T-helper 2 cell treated with Interferon-gamma antibody and Interleukin-4, amounts not matched to agents 100 ng/mL and 5 ng/mL, for 36 hours (primary cell): Measurements from ENCODE around the gene SOX4. TPM values are rescaled to one million over a fixed set of nuclear protein-coding genes. Genes with fewer than 3 reads are reported as not detected.

ENCODE experiments used
- intact Hi-C: fragments of 100-400 bp; cut with micrococcal nuclease; formaldehyde crosslinking; loops from one replicate; pipeline ENCODE4 v1.15.1; 2023
- total RNA-seq: library from RNA; stranded (reverse); gene quantifications from 2 replicates; pipeline ENCODE4 v1.2.3, GENCODE V29; 2022

The SOX4 gene
- total RNA-seq, 1 donor from 2014 or later: 4.7 TPM

DNA sequence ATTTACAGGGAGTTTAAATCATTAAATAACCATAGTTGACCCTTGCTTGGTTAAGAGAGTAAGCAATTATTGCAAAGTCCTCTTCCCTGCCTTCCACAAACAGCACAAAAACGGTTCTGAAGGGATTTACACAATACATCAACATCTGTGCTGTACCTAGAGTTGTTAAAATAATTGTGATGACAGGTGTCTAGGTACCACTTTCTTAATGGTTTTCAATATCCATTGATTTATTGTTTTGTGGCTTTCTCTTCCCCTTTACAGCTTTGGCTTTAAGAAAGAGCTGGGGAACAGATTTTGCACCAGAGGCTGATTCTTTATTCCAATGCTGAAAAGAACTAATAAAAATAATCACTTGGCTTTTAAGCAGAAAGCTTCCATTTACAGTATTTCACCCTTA, 598 bp upstream of the SOX4 start:
- intact Hi-C loops: loop anchor here (5.0 to 10.0 kb wide), 4 partner anchors 428 to 1501 kb away; no protein-coding TSS in a partner anchor

DNA sequence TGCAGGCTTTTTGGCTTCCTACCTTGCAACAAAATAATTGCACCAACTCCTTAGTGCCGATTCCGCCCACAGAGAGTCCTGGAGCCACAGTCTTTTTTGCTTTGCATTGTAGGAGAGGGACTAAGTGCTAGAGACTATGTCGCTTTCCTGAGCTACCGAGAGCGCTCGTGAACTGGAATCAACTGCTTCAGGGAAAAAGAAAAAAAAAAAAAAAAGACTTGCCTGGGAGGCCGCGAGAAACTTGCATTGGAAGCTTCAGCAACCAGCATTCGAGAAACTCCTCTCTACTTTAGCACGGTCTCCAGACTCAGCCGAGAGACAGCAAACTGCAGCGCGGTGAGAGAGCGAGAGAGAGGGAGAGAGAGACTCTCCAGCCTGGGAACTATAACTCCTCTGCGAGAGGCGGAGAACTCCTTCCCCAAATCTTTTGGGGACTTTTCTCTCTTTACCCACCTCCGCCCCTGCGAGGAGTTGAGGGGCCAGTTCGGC, 420 bp downstream of the SOX4 start:
- intact Hi-C loops: loop anchor here (5.0 to 10.0 kb wide), 4 partner anchors 429 to 1502 kb away; no protein-coding TSS in a partner anchor

DNA sequence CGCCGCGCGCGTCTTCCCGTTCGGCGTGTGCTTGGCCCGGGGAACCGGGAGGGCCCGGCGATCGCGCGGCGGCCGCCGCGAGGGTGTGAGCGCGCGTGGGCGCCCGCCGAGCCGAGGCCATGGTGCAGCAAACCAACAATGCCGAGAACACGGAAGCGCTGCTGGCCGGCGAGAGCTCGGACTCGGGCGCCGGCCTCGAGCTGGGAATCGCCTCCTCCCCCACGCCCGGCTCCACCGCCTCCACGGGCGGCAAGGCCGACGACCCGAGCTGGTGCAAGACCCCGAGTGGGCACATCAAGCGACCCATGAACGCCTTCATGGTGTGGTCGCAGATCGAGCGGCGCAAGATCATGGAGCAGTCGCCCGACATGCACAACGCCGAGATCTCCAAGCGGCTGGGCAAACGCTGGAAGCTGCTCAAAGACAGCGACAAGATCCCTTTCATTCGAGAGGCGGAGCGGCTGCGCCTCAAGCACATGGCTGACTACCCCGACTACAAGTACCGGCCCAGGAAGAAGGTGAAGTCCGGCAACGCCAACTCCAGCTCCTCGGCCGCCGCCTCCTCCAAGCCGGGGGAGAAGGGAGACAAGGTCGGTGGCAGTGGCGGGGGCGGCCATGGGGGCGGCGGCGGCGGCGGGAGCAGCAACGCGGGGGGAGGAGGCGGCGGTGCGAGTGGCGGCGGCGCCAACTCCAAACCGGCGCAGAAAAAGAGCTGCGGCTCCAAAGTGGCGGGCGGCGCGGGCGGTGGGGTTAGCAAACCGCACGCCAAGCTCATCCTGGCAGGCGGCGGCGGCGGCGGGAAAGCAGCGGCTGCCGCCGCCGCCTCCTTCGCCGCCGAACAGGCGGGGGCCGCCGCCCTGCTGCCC, 1.1 kb downstream of the SOX4 start:
- intact Hi-C loops: loop anchor here (5.0 to 10.0 kb wide), 7 partner anchors 73 to 1502 kb away; no protein-coding TSS in a partner anchor

GRCh38 chr6:21595285-21596144, 2.0 kb downstream of the SOX4 start:
- intact Hi-C loops: loop anchor here (1.0 to 10.0 kb wide), 6 partner anchors 8 to 1359 kb away; no protein-coding TSS in a partner anchor

- intact Hi-C loops: loop anchor here (1.0 to 10.0 kb wide), 6 partner anchors 9 to 1358 kb away; no protein-coding TSS in a partner anchor
Observed at GRCh38 chr6:21596145-21596948, 2.8 kb downstream of the SOX4 start.

GRCh38 chr6:21596949-21597682, 3.6 kb downstream of the SOX4 start:
- intact Hi-C loops: loop anchor here (1.0 to 10.0 kb wide), 6 partner anchors 10 to 1358 kb away; no protein-coding TSS in a partner anchor

DNA sequence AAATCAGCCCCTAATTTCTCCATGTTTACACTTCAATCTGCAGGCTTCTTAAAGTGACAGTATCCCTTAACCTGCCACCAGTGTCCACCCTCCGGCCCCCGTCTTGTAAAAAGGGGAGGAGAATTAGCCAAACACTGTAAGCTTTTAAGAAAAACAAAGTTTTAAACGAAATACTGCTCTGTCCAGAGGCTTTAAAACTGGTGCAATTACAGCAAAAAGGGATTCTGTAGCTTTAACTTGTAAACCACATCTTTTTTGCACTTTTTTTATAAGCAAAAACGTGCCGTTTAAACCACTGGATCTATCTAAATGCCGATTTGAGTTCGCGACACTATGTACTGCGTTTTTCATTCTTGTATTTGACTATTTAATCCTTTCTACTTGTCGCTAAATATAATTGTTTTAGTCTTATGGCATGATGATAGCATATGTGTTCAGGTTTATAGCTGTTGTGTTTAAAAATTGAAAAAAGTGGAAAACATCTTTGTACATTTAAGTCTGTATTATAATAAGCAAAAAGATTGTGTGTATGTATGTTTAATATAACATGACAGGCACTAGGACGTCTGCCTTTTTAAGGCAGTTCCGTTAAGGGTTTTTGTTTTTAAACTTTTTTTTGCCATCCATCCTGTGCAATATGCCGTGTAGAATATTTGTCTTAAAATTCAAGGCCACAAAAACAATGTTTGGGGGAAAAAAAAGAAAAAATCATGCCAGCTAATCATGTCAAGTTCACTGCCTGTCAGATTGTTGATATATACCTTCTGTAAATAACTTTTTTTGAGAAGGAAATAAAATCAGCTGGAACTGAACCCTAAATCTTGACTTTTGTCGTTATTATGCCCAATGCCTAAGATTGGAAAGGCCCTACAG, 4.5 kb downstream of the SOX4 start:
- intact Hi-C loops: loop anchor here (5.0 to 10.0 kb wide), 5 partner anchors 69 to 1357 kb away; no protein-coding TSS in a partner anchor

DNA sequence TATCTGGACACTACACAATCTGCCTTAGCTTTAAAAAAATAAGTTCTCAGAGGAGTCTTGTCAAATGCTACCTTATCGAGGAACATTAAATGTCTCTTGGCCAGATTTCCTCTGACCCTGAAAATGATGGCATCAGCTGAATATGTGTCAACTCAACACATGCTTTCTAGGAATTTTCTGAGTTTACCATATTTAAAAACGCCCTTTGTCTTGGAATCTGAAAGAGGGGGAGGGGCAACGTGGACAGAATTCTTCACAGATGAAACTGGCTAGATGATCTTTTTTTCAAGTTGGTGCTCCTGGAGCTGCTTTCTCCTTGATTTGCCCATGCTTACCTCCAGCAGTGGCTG, 5.1 kb downstream of the SOX4 start:
- intact Hi-C loops: loop anchor here (5.0 to 10.0 kb wide), 5 partner anchors 69 to 1356 kb away; no protein-coding TSS in a partner anchor

GRCh38 chr6:21599051-21599696, 5.6 kb downstream of the SOX4 start:
- intact Hi-C loops: loop anchor here (5.0 to 10.0 kb wide), 5 partner anchors 68 to 1356 kb away; no protein-coding TSS in a partner anchor

- intact Hi-C loops: no loop called here
Observed at GRCh38 chr6:21601339-21601923, 7.9 kb downstream of the SOX4 start.

DNA sequence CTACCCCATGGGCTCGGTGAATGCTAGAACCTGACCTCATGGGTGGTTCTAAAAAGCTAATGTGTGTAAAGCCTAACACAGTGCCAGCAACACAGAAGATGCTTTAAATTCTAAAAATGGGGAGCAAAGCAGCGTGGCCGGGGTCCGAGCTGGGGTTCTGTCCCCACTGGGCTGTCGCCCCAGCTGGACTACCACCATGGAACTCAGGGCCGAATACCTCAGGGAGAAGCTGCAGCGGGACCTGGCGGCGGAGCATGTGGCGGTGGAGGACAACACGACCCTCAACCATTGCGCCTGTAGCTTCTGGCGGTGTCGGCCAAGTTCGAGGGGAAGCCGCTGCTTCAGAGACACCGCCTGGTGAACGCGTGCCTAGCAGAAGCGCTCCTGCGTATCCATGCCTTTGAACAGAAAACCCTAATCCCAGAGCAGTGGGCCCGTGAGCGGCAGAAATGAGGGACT, 8.4 kb downstream of the SOX4 start:
- intact Hi-C loops: no loop called here

- intact Hi-C loops: no loop called here
Observed at GRCh38 chr6:21603082-21603952, 9.8 kb downstream of the SOX4 start.

DNA sequence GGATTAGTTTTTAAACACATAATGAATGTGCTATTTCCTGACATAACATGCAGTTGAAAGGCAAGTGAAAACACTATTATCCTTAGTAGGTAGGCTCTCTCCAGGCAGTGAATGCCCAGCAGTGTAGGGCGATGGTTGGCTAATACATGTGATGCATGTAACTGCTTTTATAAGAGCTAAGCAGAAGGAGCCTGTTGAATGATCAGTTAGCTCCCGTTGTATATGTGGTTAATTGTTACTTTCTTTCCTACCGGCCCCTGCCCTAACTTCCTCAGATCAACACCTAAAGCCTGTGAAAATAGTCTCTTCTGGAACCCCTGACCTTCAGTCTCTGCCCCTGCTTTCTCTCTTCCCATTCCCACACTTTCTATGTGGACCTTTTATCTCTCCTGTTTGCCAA, 10.5 kb downstream of the SOX4 start:
- intact Hi-C loops: no loop called here

GRCh38 chr6:21605166-21605565, 11.6 kb downstream of the SOX4 start:
- intact Hi-C loops: no loop called here

DNA sequence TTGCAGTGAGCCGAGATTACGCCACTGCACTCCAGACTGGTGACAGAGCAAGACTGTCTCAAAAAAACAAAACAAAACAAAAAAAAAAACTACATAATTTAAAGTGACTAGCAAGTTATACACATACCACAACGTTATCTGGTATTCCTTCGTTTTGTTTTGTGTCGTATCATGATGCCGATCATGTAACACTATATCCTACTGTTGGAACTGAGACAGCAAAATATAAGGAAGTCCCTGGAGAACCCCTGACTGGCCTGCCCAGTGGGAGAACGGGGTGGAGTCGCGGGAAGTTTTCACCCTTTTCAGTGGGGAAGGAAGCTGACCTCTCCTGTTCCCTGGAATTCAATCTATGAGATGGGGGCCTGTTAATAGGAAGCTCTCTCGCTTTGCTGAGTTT, 15.1 kb downstream of the SOX4 start:
- intact Hi-C loops: no loop called here

GRCh38 chr6:21609881-21610329, 16.4 kb downstream of the SOX4 start:
- intact Hi-C loops: no loop called here

DNA sequence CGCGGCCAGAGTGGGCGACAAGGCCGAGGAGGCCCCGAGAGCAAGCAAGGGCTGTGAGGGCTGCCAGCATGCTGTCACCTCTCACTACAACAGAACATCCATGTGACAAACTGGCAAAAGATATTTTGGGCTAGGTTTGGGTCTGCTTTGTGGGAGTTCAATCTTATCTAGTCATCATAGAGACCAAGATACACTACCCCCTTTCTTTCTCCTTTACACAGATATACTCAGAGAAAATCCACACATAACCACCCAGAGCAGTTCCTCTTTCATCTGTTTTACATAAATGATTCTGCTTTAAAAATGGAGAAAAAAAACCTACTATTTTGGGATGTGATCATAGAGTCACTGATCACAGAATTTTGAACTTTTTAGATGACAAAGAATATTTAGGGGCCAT, 16.8 kb downstream of the SOX4 start:
- intact Hi-C loops: no loop called here
